ENCODE data around the gene UBAC2.

The UBAC2 gene

GRCh38 chr13:99289674-99290337 lies 89.2 kb downstream of the UBAC2 start:
- CTCF ChIA-PET: interaction anchor here (1.7 to 1.8 kb wide), 2 partner anchors 20 to 147 kb away, joined by 6 to 13 read pairs; no protein-coding TSS in a partner anchor
- H3K4me3 ChIP-seq (ENCODE audit: low read depth, low read length): no peak overlapping the region
- no peak for DNase-seq (ENCODE audit: low read depth, low spot score)
- TF ChIP-seq, protein P1, sequence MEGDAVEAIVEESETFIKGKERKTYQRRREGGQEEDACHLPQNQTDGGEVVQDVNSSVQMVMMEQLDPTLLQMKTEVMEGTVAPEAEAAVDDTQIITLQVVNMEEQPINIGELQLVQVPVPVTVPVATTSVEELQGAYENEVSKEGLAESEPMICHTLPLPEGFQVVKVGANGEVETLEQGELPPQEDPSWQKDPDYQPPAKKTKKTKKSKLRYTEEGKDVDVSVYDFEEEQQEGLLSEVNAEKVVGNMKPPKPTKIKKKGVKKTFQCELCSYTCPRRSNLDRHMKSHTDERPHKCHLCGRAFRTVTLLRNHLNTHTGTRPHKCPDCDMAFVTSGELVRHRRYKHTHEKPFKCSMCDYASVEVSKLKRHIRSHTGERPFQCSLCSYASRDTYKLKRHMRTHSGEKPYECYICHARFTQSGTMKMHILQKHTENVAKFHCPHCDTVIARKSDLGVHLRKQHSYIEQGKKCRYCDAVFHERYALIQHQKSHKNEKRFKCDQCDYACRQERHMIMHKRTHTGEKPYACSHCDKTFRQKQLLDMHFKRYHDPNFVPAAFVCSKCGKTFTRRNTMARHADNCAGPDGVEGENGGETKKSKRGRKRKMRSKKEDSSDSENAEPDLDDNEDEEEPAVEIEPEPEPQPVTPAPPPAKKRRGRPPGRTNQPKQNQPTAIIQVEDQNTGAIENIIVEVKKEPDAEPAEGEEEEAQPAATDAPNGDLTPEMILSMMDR (IDR thresholded peaks at IDR 0.05; ENCODE audit: insufficient read depth, low read length, missing control alignments): no peak
- POLR2A ChIA-PET: no interaction called here

GRCh38 chr13:99290894-99291293 lies 90.2 kb downstream of the UBAC2 start:
- no peak overlapping the region for H3K4me3 ChIP-seq (ENCODE audit: low read depth, low read length)
- TF ChIP-seq, protein P1 (IDR thresholded peaks at IDR 0.05; ENCODE audit: insufficient read depth, low read length, missing control alignments): no peak
- ChIA-PET CTCF (interaction anchor here (1.2 to 4.4 kb wide), 3 partner anchors 20 to 146 kb away, joined by 3 to 26 read pairs (median 5); no protein-coding TSS in a partner anchor), POLR2A (no interaction called here)
- DNase-seq (ENCODE audit: low read depth, low spot score): no peak

- ChIA-PET CTCF (interaction anchor here (1.4 to 4.4 kb wide), 2 partner anchors 23 to 144 kb away, joined by 6 to 26 read pairs; no protein-coding TSS in a partner anchor), POLR2A (no interaction called here)
- TF ChIP-seq, protein P1 (IDR thresholded peaks at IDR 0.05; ENCODE audit: insufficient read depth, low read length, missing control alignments): no peak
- no peak overlapping the region for H3K4me3 ChIP-seq (ENCODE audit: low read depth, low read length)
- DNase-seq (ENCODE audit: low read depth, low spot score): no peak
These were observed 92.5 kb downstream of the UBAC2 start for GRCh38 chr13:99293178-99293577.

GRCh38 chr13:99294198-99294597 lies 93.5 kb downstream of the UBAC2 start:
- TF ChIP-seq, protein P1 (IDR thresholded peaks at IDR 0.05; ENCODE audit: insufficient read depth, low read length, missing control alignments): no peak
- DNase-seq (ENCODE audit: low read depth, low spot score): no peak
- CTCF ChIA-PET: interaction anchor here (0.8 to 4.4 kb wide), 2 partner anchors 25 to 143 kb away, joined by 4 to 26 read pairs; no protein-coding TSS in a partner anchor
- POLR2A ChIA-PET: no interaction called here
- no peak overlapping the region for H3K4me3 ChIP-seq (ENCODE audit: low read depth, low read length)

- TF ChIP-seq, protein P1 (IDR thresholded peaks at IDR 0.05; ENCODE audit: insufficient read depth, low read length, missing control alignments): no peak
- H3K4me3 ChIP-seq (ENCODE audit: low read depth, low read length): no peak overlapping the region
- ChIA-PET POLR2A (no interaction called here), CTCF (interaction anchor here (0.8 kb wide), 1 partner anchor 8 kb away, joined by 3 read pairs; no protein-coding TSS in a partner anchor)
- no peak for DNase-seq (ENCODE audit: low read depth, low spot score)
These were observed 94.3 kb downstream of the UBAC2 start for GRCh38 chr13:99294958-99295357.

- TF ChIP-seq, protein P1 (IDR thresholded peaks at IDR 0.05; ENCODE audit: insufficient read depth, low read length, missing control alignments): no peak
- ChIA-PET CTCF (interaction anchor here (1.1 to 13.9 kb wide), 3 partner anchors 9 to 141 kb away, joined by 3 to 93 read pairs (median 8); no protein-coding TSS in a partner anchor), POLR2A (no interaction called here)
- H3K4me3 ChIP-seq (ENCODE audit: low read depth, low read length): no peak overlapping the region
- no peak for DNase-seq (ENCODE audit: low read depth, low spot score)
These were observed 95.0 kb downstream of the UBAC2 start for GRCh38 chr13:99295488-99296252.

Measured in AG04449 (cell line).